H1 (cell line): Measurements from ENCODE around the gene FMNL2. TPM values are rescaled to one million over a fixed set of nuclear protein-coding genes. Genes with fewer than 3 reads are reported as not detected.

Source experiments
- EP300 ChIP-seq, 2 experiments: IDR thresholded peaks; 1 replicate in 1 of 2; 2 replicates in 1 of 2; pipeline ENCODE4 v1.6.1; 2011 to 2012; ENCODE audit warnings: low read depth in 2 of 2, low read length in 2 of 2, mild to moderate bottlenecking in 2 of 2, borderline replicate concordance in 1 of 2, inconsistent platforms in 1 of 2, moderate library complexity in 1 of 2
- EZH2 ChIP-seq: fragments of 200-600 bp; sonication (generic); IDR thresholded peaks from 2 replicates; pipeline ENCODE4 v1.7.1; 2012; ENCODE audit warnings: low read depth, mild to moderate bottlenecking, moderate library complexity, low read length, inconsistent platforms; ENCODE audit not compliant: severe bottlenecking
- KDM4A ChIP-seq: IDR thresholded peaks from one replicate; pipeline ENCODE4 v1.7.1; 2012; ENCODE audit warnings: low read depth, mild to moderate bottlenecking, moderate library complexity, low read length, inconsistent platforms; ENCODE audit not compliant: severe bottlenecking
- polyA plus RNA-seq, 7 experiments: library from polyadenylated mRNA; depleted of rRNA in 3 of 7; stranded (reverse) in 5 of 7; unstranded in 2 of 7; fragments of >200 nt in 5 of 7; fragments of 200-250 nt in 2 of 7; gene quantifications; 1 replicate in 5 of 7; 2 replicates in 1 of 7; 4 replicates in 1 of 7; pipeline versions ENCODE4 v1.2.1 to v1.2.3, GENCODE V29; 2011 to 2013; ENCODE audit warnings: missing spikeins in 2 of 7, mixed read lengths in 2 of 7
- total RNA-seq: library from RNA; stranded (reverse); fragmentation: NEBNext Ultra II Directional; extraction: Animal tissue kit (Norgen Biotek cat#: 25700); gene quantifications from 2 replicates; pipeline ENCODE4 v1.2.1, GENCODE V29; 2021
- TF ChIP-seq, protein P1 (sequence below): IDR thresholded peaks from 2 replicates; pipeline ENCODE4 v1.6.1; 2012; ENCODE audit warnings: inconsistent platforms
- TF ChIP-seq, protein P2 (sequence below), 3 experiments: IDR thresholded peaks; 1 replicate in 2 of 3; 2 replicates in 1 of 3; pipeline versions ENCODE4 v1.5.1 to v1.6.1; 2011; ENCODE audit warnings: low read length in 3 of 3, mild to moderate bottlenecking in 3 of 3, inconsistent platforms in 2 of 3, low read depth in 1 of 3, moderate library complexity in 1 of 3; ENCODE audit not compliant: insufficient read depth in 1 of 3; ENCODE audit errors: control extremely low read depth in 1 of 3

The FMNL2 gene
- total and polyA plus RNA-seq, 2 of the 8 experiments (the other 6 are each of a cell fraction or from before 2014, with no cell fraction given), result 15.5 to 45.1 TPM

DNA sequence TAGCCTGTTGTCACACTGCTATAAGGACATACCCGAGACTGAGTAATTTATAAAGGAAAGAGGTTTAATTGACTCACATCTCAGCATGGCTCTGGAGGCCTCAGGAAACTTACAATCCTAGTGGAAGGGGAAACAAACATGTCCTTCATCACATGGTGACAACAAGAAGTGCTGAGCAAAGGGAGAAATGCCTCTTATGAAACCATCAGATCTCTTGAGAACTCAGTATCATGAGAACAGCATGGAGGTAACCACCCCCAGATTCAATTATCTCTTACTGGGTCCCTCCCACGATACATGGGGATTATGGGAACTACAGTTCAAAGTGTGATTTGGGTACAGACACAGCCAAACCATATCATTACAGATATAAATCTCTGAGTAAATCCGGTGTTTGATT, 233.6 kb downstream of the FMNL2 start (continued):
- TF ChIP-seq, protein P1, sequence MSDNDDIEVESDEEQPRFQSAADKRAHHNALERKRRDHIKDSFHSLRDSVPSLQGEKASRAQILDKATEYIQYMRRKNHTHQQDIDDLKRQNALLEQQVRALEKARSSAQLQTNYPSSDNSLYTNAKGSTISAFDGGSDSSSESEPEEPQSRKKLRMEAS, result no peak
- TF ChIP-seq KDM4A (no peak), EZH2 (no peak), EP300 (IDR thresholded peaks at IDR 0.05; ENCODE audit: borderline replicate concordance in 1 of 2, low read depth in 2 of 2, low read length in 2 of 2) (no peak)
- TF ChIP-seq, protein P2, sequence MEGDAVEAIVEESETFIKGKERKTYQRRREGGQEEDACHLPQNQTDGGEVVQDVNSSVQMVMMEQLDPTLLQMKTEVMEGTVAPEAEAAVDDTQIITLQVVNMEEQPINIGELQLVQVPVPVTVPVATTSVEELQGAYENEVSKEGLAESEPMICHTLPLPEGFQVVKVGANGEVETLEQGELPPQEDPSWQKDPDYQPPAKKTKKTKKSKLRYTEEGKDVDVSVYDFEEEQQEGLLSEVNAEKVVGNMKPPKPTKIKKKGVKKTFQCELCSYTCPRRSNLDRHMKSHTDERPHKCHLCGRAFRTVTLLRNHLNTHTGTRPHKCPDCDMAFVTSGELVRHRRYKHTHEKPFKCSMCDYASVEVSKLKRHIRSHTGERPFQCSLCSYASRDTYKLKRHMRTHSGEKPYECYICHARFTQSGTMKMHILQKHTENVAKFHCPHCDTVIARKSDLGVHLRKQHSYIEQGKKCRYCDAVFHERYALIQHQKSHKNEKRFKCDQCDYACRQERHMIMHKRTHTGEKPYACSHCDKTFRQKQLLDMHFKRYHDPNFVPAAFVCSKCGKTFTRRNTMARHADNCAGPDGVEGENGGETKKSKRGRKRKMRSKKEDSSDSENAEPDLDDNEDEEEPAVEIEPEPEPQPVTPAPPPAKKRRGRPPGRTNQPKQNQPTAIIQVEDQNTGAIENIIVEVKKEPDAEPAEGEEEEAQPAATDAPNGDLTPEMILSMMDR (IDR thresholded peaks at IDR 0.05; ENCODE audit: control extremely low read depth in 1 of 3, insufficient read depth in 1 of 3, low read depth in 1 of 3, low read length in 3 of 3), result no peak
